Smooth muscle cell of the brain vasculature (primary cell): Measurements from ENCODE around the gene TAF9.
"Not testable (repeated sequence)": the region's sequence is repeated elsewhere in the genome, so short reads cannot be mapped to it uniquely, and the experiment has no call there.

Source experiments
- DNase-seq: peaks from one replicate; pipeline ENCODE4 v3.0.0-alpha.2; 2012; ENCODE audit warnings: low read depth, low spot score

TAF9 gene

DNA sequence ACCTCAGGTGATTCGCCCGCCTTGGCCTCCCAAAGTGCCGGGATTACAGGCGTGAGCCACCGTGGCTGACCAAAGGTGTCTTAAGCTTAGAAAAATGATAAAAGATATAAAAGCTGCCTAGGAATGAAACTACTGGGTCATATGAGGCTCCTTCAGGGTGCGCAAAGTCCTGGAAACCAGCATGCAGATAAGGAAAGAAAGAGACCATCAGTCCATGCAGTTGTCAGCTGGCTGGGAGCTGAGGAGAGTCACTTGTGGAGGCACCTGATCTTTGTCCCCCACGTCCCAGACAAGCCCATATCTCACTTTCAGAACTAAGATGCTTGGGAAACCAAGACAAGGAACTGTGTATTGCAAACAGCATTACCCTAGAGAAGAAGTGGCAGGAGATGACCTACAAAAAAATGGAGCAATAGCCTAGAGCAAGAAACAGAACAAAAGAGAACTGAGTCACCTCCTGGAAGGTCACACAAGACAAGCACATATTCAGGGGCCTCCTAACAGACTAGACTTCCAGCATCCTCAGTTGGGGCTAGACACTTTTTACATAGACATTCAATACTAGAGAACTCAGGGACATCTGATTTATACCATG lies 33.9 kb downstream of the TAF9 start:
- no peak for DNase-seq

DNA sequence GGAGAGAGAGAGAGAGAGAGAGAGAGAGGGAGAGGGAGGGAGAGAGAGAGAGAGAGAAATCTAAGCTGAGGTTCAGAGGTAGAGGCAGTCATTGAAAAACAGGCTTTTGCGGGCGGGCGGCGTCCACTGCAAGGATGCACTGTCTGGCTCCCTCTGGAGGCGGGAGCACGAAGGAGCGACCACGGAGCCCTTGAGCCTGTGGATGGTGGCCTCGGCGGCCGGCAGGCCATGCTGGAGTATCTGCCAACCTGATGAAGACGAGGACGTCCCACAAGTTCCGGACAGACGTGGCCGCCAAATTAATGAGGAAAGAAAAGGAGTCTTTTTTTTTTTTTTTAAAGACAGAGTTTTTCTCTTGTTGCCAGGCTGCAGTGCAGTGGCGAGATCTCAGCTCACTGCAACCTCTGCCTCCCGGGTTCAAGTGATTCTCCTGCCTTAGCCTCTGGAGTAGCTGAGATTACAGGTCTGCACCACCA lies 34.5 kb downstream of the TAF9 start:
- peak; percentile 44 for DNase-seq

DNA sequence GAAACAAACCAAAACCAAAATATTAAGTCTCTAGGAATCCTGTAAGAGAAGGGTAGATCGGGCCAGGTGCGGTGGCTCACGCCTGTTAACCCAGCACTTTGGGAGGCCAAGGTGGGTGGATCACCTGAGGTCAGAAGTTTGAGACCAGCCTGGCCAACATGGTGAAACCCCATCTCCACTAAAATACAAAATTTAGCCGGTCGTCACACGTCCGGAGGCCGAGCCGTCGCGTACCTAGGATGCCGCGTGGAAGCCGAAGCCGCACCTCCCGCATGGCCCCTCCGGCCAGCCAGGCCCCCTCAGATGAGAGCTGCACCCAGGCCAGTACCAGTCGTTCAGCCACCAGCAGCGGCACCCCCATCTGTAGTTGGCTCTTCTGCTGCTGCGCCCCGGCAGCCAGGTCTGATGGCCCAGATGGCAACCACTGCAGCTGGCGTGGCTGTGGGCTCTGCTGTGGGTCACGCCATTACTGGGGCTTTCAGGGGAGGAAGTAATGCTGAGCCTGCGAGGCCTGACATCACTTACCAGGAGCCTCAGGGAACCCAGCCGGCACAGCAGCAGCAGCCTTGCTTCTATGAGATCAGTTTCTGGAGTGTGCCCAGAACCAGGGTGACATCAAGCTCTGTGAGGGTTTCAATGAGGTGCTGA lies 35.5 kb downstream of the TAF9 start:
- not testable (repeated sequence) for DNase-seq

GRCh38 chr5:69331528-69332445 lies 37.5 kb downstream of the TAF9 start:
- no peak for DNase-seq

GRCh38 chr5:69329905-69330489 lies 39.3 kb downstream of the TAF9 start:
- DNase-seq, result no peak

DNA sequence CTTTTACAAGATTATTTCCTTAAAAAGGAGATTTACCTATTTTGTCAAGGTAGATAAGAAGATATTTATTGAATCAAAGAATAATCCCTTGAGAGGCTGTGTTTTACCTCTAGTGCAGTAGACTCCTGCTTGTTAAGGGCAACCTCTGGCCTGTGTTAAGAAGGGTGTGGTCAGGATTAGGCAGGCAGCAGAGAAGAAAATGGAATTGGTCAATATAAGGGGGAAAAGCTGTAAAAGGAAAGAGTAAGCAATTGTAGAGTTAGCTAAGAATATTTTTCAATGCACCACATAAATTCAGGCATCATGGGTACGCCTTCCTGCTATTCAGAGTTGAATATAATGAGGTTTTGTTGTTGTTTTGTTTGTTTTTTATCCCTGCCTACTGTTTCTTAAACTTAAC lies 43.0 kb downstream of the TAF9 start:
- no peak for DNase-seq

DNA sequence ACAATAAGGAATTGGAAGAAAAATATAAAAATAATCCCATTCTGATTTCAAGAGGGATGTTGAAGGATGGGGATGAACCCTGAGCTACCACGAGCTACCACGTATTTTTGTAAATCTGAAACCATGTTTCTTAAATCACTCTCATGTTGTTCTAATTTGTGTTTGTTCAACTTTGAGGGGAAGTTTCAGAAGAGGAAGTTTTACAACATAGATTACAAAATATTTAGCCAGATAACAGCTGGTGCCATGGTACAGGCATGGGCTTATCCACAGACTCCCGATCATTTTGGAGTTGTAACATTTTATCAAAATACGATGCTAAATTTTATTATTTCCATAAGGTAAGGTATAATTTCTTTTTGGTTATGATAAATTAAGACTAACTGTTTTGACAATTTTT lies 51.9 kb downstream of the TAF9 start:
- no peak for DNase-seq

GRCh38 chr5:69315972-69316371 lies 53.3 kb downstream of the TAF9 start:
- no peak for DNase-seq
